Neuronal stem cell (in vitro differentiated cells): ENCODE data around the gene RASL10A. TPM values are rescaled to one million over a fixed set of nuclear protein-coding genes. Genes with fewer than 3 reads are reported as not detected.

Source experiments
- small RNA-seq: library from polyadenylated mRNA; stranded (forward); fragments of <200 nt; extraction: miRNeasy Mini kit (QIAGEN cat#:217004); gene quantifications from one replicate; pipeline ENCODE3, GENCODE V24; 2013; ENCODE audit not compliant: insufficient read depth

RASL10A gene

Small RNA genes within 50 kb of the gene (small RNA-seq; reads per million reads assigned to genes)
- not detected for gene MIR3653
